HG03280 (cell line): ENCODE data around the gene ZNF518A.
A peak's percentile ranks its signal among the peaks of the same experiment; 100 is the strongest.
"Not testable (repeated sequence)": the region's sequence is repeated elsewhere in the genome, so short reads cannot be mapped to it uniquely, and the experiment has no call there.

Experiments
- ATAC-seq: cut with Tn5 transposase; IDR thresholded peaks from one replicate; pipeline ENCODE4 v1.9.1; 2021; ENCODE audit warnings: mild to moderate bottlenecking, moderate library complexity; ENCODE audit not compliant: unreplicated experiment

The ZNF518A gene

GRCh38 chr10:96136810-96137209, 6.7 kb downstream of the ZNF518A start:
- ATAC-seq, result no peak

GRCh38 chr10:96137567-96137966, 7.5 kb downstream of the ZNF518A start:
- ATAC-seq, result no peak

GRCh38 chr10:96138102-96138501, 8.0 kb downstream of the ZNF518A start:
- peak; percentile 88 for ATAC-seq

DNA sequence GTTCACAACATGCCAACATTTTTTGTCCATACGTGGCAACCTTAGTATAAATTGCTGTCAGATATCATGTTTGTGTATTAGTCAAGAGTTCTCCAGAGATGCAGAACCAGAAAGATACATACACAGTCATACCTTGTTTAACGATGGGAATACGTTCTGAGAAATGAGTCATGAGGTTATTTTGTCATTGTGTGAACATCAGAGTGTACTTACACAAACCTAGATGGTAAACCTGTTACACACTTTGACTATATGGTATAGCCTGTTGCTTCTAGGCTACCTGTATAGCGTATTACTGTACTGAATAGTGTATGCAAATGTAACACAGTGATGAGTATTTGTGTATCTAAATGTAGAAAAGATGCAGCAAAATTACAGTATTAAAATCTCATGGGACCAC, 22.3 kb downstream of the ZNF518A start:
- no peak for ATAC-seq

GRCh38 chr10:96153070-96153469, 23.0 kb downstream of the ZNF518A start:
- ATAC-seq, result no peak

GRCh38 chr10:96165726-96166125, 35.6 kb downstream of the ZNF518A start:
- no peak for ATAC-seq

DNA sequence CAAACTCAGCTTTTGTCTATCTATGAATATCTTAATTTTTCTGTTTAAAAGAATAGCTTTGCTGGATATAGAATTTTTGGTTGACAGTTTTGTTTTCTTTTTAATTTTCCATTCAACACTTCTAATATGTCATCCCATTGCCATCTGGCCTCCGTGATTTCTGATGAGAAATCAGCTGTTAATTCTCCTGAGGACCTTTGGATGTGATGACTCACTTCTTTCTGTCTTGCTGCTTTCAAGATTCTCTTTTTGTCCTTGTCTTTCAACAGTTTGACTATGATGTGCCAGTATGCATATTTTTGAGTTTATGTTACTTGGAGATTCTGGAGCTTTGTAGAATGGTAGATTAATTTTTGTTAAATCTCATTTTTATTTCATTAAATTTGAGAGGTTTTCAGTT, 38.4 kb downstream of the ZNF518A start:
- ATAC-seq, result no peak

- ATAC-seq, result no peak
Observed at GRCh38 chr10:96170230-96170629, 40.1 kb downstream of the ZNF518A start.

DNA sequence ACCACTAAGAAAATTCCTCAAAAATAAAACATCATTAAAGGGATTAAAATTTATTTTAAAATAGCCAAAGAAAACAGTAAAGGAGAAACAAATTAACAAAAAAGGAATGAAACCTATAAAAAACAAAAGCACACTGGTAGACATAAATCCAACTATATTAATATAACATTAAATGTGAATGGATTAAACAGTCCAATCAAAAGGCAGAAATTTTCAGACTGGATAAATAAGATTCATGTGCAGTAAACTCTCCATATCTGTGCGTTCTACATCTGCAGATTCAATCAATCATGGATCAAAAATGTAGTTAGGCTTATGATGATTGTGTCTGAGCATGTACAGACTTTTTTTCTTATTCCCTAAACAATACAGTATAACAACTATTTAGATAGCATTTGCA, 42.6 kb downstream of the ZNF518A start:
- no peak for ATAC-seq

GRCh38 chr10:96176985-96177384, 46.9 kb downstream of the ZNF518A start:
- no peak for ATAC-seq

DNA sequence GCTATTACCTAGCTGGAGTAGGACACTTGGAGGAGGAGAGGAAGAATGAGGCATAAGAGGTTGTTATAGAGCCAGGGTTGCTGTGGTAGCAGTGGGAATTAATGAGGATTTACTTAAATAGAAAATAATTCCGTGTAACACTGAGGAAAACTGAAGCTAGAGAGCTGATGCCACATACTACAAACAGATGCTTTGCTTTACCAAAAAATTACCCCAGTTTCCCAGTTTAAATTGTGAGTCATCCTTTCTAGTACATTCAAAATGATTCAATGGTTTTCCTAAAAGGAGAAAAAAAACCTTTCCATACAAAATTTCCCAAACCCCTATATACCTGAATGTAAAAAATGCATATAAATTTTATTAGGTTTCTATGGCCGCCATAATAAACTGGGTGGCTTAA, 58.3 kb downstream of the ZNF518A start:
- ATAC-seq, result no peak

DNA sequence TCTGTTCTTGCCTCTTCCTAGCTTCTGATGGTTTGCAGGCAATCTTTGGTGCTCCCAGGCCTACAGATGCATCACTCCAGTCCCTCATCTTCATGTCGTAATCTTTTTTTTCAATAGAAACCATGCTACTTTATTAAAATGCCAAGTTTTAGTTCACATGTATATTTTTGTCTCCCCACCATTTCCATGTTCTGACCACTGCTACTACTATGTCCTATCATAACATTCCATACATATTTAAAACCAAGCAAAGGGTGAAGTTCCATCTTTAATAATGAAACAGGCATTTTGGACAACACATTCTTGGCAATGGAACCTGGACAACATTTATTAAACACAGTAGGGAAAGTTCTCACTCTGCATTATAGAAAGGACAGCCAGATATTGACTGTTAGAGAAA, 58.8 kb downstream of the ZNF518A start:
- ATAC-seq, result no peak

GRCh38 chr10:96189505-96189904, 59.4 kb downstream of the ZNF518A start:
- not testable (repeated sequence) for ATAC-seq

GRCh38 chr10:96201525-96201924, 71.4 kb downstream of the ZNF518A start:
- ATAC-seq, result no peak

DNA sequence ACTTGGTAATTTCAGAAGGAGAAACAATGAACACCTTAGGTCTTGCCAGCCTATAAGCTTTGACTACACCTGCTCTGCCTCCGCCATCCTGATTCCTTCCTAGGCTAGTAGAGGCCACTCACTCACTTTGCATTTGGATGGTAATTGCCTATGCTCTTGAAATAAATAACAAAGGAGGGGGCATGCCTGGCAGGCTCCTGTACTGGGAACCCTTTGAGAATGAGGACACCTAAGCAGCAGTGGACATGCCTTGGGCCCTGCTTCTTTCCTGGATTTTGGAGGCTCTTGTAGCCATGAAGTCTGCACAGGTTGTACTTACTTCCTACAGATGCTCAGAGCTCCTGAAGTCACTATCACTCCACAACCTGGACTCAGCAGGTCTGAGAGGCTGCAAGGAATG, 75.5 kb downstream of the ZNF518A start:
- no peak for ATAC-seq

GRCh38 chr10:96208271-96208670, 78.2 kb downstream of the ZNF518A start:
- peak; percentile 75 for ATAC-seq

DNA sequence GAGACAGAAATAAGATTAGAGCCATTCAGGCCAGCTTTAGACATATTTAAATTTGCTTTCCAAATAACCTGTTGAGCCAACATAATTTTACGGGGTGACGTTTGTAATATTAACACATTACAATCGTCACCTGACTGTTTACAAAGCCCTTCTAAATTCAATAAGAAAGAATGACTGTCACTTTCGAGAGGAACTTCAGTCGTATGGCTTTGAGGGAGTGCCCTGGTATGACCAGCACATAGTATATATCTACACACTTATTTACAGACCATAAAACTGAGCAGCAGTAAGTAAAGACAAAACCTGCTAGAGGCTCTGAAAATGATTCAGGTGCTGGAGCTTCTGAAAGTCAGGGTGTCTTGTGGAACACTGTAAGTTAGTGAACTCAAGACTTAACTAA, 78.8 kb downstream of the ZNF518A start:
- no peak for ATAC-seq

GRCh38 chr10:96211764-96212163, 81.7 kb downstream of the ZNF518A start:
- ATAC-seq, result no peak

GRCh38 chr10:96212911-96213310, 82.8 kb downstream of the ZNF518A start:
- ATAC-seq, result no peak
